Esophagus muscularis mucosa (tissue), 4 donors: ENCODE data around the gene WDR26. TPM values are rescaled to one million over a fixed set of nuclear protein-coding genes. Genes with fewer than 3 reads are reported as not detected.
A peak's percentile ranks its signal among the peaks of the same experiment; 100 is the strongest.
"Not testable (repeated sequence)": the region's sequence is repeated elsewhere in the genome, so short reads cannot be mapped to it uniquely, and the experiment has no call there.

Experiments used
- DNase-seq: peaks from one replicate; pipeline ENCODE4 v3.0.0-alpha.2; 2017; ENCODE audit errors: extremely low spot score
- H3K27ac ChIP-seq, 4 donors: fragments of 200-600 bp; sonication (generic); replicated peaks in 1 of 4; 1 replicate in 3 of 4; 2 replicates in 1 of 4; pipeline ENCODE4 v1.5.1; 2016 to 2019; ENCODE audit warnings: mild to moderate bottlenecking in 1 of 4
- H3K27me3 ChIP-seq, 4 donors: fragments of 200-600 bp; sonication (generic); one replicate each; pipeline versions ENCODE4 v1.5.1 to v1.6.0; 2016 to 2019
- H3K36me3 ChIP-seq, 4 donors: fragments of 200-600 bp; sonication (generic); one replicate each; pipeline ENCODE4 v1.5.1; 2016 to 2019
- H3K4me1 ChIP-seq, 4 donors: fragments of 200-600 bp; sonication (generic); one replicate each; pipeline ENCODE4 v1.5.1; 2016 to 2019
- H3K4me3 ChIP-seq, 4 donors: fragments of 200-600 bp; sonication (generic); 1 replicate in 2 of 4; 2 replicates in 2 of 4; pipeline ENCODE4 v1.5.1; 2016 to 2019; ENCODE audit warnings: mild to moderate bottlenecking in 4 of 4, moderate library complexity in 1 of 4
- H3K9me3 ChIP-seq, 4 donors: fragments of 200-600 bp; sonication (generic); 1 replicate in 3 of 4; 2 replicates in 1 of 4; pipeline ENCODE4 v1.5.1; 2016 to 2019
- CTCF ChIP-seq, 3 experiments: fragments of 200-600 bp in 2 of 3; fragments of 450-650 bp in 1 of 3; sonication (generic) in 2 of 3; IDR thresholded peaks; one replicate each; pipeline ENCODE4 v1.5.1; 2017 to 2019; ENCODE audit warnings: antibody characterized with exemption in 3 of 3, mild to moderate bottlenecking in 2 of 3, moderate library complexity in 1 of 3
- EP300 ChIP-seq: sonication (generic); formaldehyde crosslinking; IDR thresholded peaks from one replicate; pipeline ENCODE4 v1.6.1; 2017; ENCODE audit warnings: antibody characterized with exemption
- POLR2A ChIP-seq: fragments of 450-650 bp; IDR thresholded peaks from one replicate; pipeline ENCODE4 v1.6.1; 2017; ENCODE audit warnings: antibody characterized with exemption, moderate library complexity, mild to moderate bottlenecking, low read depth
- POLR2AphosphoS5 ChIP-seq, 2 donors: sonication (generic); formaldehyde crosslinking; IDR thresholded peaks; one replicate each; pipeline ENCODE4 v1.6.1; 2017; ENCODE audit warnings: antibody characterized with exemption in 2 of 2
- WGBS: methylation state at CpG from one replicate; pipeline ENCODE4 v1.1.5; 2018; 5-methylcytosine and 5-hydroxymethylcytosine counted together
- intact Hi-C: fragments of 100-400 bp; cut with DNase I; formaldehyde crosslinking; loops from one replicate; pipeline ENCODE4 v1.15.1; 2023
- total RNA-seq, 4 donors: library from RNA; depleted of rRNA; stranded (reverse); fragments of >200 nt; gene quantifications; one replicate each; pipeline versions ENCODE4 v1.1.0 to v1.2.1, GENCODE V29; 2016

WDR26 gene
- total RNA-seq, 4 donors from 2014 or later, result 74.9 to 84.7 (median 78.4) TPM

- H3K4me1 ChIP-seq, result peaks cover 43 to 86% (median 76%) of the 10 kb centered on the region in 4 donors
- H3K27me3 ChIP-seq, result no peaks in the 10 kb centered on the region
- H3K4me3 ChIP-seq, result no peak overlapping the region
- H3K9me3 ChIP-seq, result no peaks in the 10 kb centered on the region
- H3K27ac ChIP-seq, result peak overlapping the region; percentile 21 to 97 (median 28)
- WGBS, result 79% methylated on average over 1 of the region's 1 CpG
- TF ChIP-seq CTCF (IDR thresholded peaks at IDR 0.05) (no peak), EP300 (no peak), POLR2AphosphoS5 (IDR thresholded peaks at IDR 0.05) (no peak), POLR2A (no peak)
- intact Hi-C loops, result no loop called here
- peaks cover 22 to 52% (median 38%) of the 10 kb centered on the region in 4 donors for H3K36me3 ChIP-seq
- DNase-seq, result no peak
Measured at GRCh38 chr1:224427346-224427745, 7.3 kb downstream of the WDR26 start.

GRCh38 chr1:224426869-224427268 is 7.7 kb downstream of the WDR26 start:
- intact Hi-C loops, H3K9me3 ChIP-seq, H3K4me3 ChIP-seq, DNase-seq, H3K27me3 ChIP-seq: not testable (repeated sequence)
- Histone ChIP-seq H3K4me1 (peaks cover 39 to 81% (median 71%) of the 10 kb centered on the region in 4 donors), H3K36me3 (peaks cover 27 to 57% (median 42%) of the 10 kb centered on the region in 4 donors), H3K27ac (peak overlapping the region in 2 of 4 donors; percentile 34 to 97)
- 90% methylated on average over 8 of the region's 8 CpGs for WGBS

- Histone ChIP-seq H3K36me3 (peaks cover 39 to 68% (median 57%) of the 10 kb centered on the region in 4 donors), H3K4me3 (no peak overlapping the region), H3K4me1 (peaks cover 24 to 66% (median 56%) of the 10 kb centered on the region in 4 donors), H3K27ac (no peak overlapping the region), H3K9me3 (no peaks in the 10 kb centered on the region), H3K27me3 (no peaks in the 10 kb centered on the region)
- no peak for TF ChIP-seq POLR2AphosphoS5 (IDR thresholded peaks at IDR 0.05)
- TF ChIP-seq CTCF (IDR thresholded peaks at IDR 0.05), result no peak
- no peak for TF ChIP-seq POLR2A
- no peak for TF ChIP-seq EP300
- intact Hi-C loops, result no loop called here
- DNase-seq, result no peak
- 86% methylated on average over 6 of the region's 6 CpGs for WGBS
Measured at GRCh38 chr1:224425279-224425884, 9.2 kb downstream of the WDR26 start.

- no peak overlapping the region for H3K4me3 ChIP-seq
- no peaks in the 10 kb centered on the region for H3K27me3 ChIP-seq
- intact Hi-C loops, result no loop called here
- peaks cover 0 to 19% (median 10%) of the 10 kb centered on the region in 4 donors for H3K4me1 ChIP-seq
- H3K27ac ChIP-seq, result no peak overlapping the region
- H3K36me3 ChIP-seq, result peaks cover 83 to 100% (median 95%) of the 10 kb centered on the region in 4 donors
- no peaks in the 10 kb centered on the region for H3K9me3 ChIP-seq
- DNase-seq, result no peak
- no peak for TF ChIP-seq POLR2A
- TF ChIP-seq POLR2AphosphoS5 (IDR thresholded peaks at IDR 0.05), result no peak
- no peak for TF ChIP-seq CTCF (IDR thresholded peaks at IDR 0.05)
- TF ChIP-seq EP300, result no peak
Measured at GRCh38 chr1:224420106-224420505, 14.5 kb downstream of the WDR26 start.

- no peak for DNase-seq
Measured at GRCh38 chr1:224411766-224412165, 22.8 kb downstream of the WDR26 start.

More at GRCh38 chr1:224411766-224412165, 22.8 kb downstream of the WDR26 start:
- Histone ChIP-seq H3K9me3 (no peaks in the 10 kb centered on the region), H3K27me3 (no peaks in the 10 kb centered on the region), H3K4me3 (no peak overlapping the region), H3K4me1 (peaks cover 0 to 20% (median 13%) of the 10 kb centered on the region in 4 donors), H3K36me3 (peaks cover 56 to 96% (median 84%) of the 10 kb centered on the region in 4 donors), H3K27ac (no peak overlapping the region)
- intact Hi-C loops, result no loop called here
- TF ChIP-seq POLR2A (no peak), CTCF (IDR thresholded peaks at IDR 0.05) (no peak), POLR2AphosphoS5 (IDR thresholded peaks at IDR 0.05) (no peak), EP300 (no peak)
- 100% methylated on average over 1 of the region's 1 CpG for WGBS
